Measurements from ENCODE around the gene ERF.
A peak's percentile ranks its signal among the peaks of the same experiment; 100 is the strongest.

ERF gene

GRCh38 chr19:42253245-42254088 is 1.5 kb downstream of the ERF start:
- peak; percentile 50 for DNase-seq (ENCODE audit: low read depth)

DNA sequence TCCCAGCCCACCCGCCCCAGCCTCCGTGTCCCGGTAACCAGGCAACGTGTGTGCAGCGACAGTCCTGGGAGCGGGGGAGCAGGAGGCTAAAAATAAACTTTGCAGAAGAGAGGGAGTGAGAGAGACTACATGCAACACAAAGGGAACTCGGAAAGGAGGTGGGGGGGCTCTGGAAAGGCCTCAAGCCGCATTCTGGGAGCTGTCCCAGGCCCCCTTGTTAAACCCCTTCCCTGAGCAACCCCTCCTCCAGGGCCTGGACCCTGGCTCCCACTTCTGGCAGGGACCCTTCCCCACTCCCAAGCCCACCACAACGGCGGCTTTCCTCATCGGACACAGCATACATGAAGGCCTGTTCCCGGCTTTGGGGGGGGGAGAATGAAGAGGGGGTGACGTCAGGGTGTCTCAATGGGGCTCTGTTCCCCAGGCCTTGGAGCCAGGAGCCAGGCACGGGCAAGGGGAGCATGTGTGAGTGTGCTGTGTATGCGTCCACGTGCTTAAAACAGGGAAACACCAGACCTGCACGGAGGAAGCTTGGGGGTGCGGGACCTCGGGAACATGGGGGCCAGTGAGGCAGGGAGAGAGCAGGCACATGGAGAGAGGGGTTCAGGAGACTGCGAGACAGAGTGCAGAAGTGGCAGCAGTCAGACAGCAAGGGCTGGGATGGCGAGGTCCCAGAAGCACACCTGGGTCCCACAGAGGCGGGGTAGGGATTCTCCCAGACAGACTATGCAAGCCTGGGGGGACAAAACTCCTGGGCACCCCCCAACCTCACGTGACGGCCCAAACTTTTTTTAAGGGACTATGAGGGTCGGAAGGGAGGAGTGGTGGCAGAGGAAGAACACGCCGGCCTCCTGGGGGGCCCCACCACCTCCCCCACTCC is 2.3 kb downstream of the ERF start:
- DNase-seq (ENCODE audit: low read depth): no peak

- DNase-seq (ENCODE audit: low read depth): no peak
Measured at GRCh38 chr19:42251572-42252358, 3.2 kb downstream of the ERF start.

GRCh38 chr19:42250666-42251531 is 4.0 kb downstream of the ERF start:
- DNase-seq (ENCODE audit: low read depth): no peak

- DNase-seq (ENCODE audit: low read depth): no peak
Measured at GRCh38 chr19:42250183-42250665, 4.7 kb downstream of the ERF start.

DNA sequence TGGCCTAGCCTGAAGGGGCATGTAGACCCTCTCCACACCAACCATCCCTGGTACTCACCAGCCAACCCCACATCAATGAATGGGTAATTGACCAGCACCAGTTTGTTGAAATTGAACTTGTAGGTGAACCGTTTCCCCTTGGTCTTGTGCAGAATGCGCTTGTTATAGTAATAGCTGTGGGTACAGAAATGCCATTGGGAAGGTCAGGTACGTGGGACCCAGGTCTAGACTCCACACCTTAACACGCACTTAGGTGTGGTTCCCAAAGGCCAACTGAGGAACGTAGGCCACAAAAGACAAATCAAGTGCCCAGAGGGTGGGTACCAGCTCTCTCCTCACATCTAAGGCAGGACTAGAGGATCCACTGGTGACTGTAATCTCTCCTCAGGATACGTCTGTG is 5.2 kb downstream of the ERF start:
- no peak for DNase-seq (ENCODE audit: low read depth)

- DNase-seq (ENCODE audit: low read depth): no peak
Measured at GRCh38 chr19:42249149-42249750, 5.7 kb downstream of the ERF start.

DNA sequence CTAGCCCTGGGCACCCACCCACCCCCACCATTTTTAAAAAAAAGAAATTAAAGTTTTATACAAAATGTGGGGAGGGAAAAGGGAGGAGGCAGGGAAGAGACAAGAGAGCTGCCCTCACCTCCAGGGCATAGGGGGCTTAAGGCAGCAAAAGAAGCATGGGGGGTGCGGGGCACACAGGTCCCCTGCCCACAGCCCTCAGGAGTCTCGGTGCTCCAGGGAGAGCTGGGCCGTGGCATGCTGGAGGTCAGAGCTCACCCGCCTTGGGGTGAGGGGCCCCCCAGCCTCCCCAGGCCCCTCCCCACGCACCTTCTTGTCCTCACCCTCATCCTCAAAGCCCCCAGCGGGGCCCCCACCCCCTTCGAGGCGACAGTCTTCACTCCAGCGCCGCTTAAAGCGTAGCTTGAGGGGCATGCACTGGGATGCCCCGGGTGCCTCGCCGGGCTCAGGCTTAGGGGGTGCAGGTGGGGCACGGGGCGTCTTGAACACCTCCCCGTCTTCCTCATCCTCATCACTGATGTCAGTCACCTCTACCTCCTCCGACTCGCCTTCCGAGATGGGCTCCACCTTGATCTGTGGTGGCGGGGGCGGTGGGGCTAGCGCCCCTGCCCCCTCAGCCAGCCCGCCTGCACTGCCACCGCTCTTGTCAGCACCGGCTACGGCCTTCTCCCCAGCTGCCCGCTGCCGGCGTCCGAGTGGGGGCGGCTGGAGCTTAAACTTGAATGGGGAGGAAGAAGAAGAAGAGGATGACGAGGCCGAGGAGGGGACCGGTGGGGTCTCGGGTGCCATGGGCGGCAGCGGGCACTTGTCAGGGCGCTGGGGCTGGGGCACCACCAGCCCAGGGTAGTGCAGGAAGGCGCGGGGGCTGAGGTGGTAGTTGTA is 6.4 kb downstream of the ERF start:
- DNase-seq (ENCODE audit: low read depth): no peak

GRCh38 chr19:42247640-42248199 is 7.2 kb downstream of the ERF start:
- DNase-seq (ENCODE audit: low read depth): no peak

- no peak for DNase-seq (ENCODE audit: low read depth)
Measured at GRCh38 chr19:42246922-42247639, 7.8 kb downstream of the ERF start.

DNA sequence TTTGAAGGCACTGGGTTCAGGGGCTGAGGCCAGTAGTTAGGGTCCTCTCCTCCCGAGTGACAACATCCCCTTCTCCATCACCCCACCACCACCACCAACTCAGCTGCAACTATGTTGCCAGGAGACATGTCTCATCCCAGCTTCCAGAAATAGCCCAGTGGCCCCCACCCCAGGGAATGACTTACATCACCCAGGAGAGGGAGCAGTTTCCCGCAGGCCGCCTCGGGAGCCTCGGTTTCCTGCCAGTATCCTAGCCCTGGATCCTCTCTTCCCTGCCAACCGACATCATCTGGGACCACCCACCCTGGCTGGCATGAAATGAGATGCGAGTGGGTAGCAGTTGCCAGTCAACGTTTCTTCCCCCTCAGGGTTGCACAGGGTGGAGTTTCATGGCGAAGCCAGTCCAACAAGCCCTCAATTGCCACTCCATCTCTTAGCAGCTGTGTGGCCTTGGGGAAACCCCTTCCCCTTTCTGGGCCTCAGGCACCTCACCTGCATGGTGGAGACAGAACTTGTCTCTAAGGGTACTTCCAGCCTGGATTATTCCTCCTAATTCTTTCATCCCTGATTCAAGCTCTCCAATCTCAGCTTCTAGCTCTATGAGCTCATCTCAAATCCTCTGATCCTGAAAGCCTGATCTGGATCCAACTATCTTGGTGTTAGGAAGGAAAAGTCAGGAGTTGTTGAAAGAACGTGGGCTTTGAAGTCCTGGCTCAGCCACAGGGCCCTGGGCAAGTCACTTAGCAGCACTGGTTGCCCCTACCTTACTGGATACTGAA is 8.6 kb downstream of the ERF start:
- no peak for DNase-seq (ENCODE audit: low read depth)

DNA sequence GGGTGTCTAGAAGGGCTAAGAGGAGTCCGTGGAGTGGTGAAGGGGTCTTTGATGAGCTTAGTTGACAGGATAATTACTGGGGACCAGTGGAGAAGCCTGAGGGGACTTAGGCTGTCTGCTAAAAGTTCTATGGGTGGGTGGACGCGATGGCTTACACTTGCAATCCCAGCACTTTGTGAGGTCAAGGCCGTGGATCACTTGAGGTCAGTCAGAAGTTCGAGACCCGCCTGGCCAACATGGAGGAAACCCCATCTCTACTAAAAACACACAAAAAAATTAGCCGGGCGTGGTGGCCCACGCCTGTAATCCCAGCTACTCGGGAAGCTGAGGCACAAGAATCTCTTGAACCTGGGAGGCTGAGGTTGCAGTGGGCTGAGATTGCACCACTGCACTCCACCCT is 9.7 kb downstream of the ERF start:
- DNase-seq (ENCODE audit: low read depth): no peak

- DNase-seq (ENCODE audit: low read depth): peak; percentile 86
Measured at GRCh38 chr19:42244347-42245220, 10.3 kb downstream of the ERF start.

DNA sequence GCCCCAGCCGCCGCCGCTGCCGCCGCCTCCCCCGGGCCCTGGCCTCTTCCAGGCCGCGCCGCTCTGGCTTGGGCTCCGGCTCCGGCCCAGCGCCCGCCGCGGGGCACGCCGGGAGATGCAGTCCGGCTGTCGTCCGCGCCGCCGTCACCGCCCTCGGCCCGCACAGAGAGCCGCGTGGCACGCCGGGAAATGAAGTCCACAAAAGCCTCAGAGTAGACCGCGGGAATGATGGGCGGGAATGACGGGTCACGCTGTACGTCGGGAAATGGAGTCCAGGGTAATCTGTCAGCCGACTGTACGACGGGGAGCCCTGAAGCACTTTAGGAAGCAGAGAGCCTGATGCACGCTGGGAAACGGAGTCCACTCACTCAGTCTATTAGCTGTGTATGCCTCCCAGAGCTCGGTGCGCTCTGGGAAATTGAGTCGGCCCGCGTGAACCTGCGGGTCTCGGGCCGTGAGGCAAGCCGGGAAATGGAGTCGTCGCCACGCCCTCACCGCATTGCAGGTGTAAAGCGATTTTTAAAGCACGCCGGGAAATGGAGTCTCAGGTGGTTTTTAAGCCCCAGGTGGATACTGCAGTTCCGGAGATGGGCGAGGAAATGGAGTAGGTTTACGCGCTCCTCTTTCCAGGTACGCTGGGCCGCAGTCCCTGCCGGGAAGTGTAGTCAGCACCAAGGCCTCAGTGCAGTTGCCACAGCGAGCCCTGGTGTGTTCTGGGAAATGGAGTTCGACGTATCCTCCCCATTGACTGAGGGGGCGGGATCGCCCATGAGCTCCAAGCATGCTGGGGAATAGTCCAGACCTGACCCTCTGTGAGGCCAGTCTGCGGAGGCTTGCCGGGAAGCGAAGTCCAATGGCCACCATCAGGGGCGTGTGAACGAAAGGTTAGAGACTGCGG is 12.2 kb downstream of the ERF start, which contains the start of gene GSK3A:
GSK3A (minus strand) TSS at position 91 of the 898 bp plus-strand sequence. CDS start 137 bp downstream, outside the sequence.
- peak; percentile 94 for DNase-seq (ENCODE audit: low read depth)

DNA sequence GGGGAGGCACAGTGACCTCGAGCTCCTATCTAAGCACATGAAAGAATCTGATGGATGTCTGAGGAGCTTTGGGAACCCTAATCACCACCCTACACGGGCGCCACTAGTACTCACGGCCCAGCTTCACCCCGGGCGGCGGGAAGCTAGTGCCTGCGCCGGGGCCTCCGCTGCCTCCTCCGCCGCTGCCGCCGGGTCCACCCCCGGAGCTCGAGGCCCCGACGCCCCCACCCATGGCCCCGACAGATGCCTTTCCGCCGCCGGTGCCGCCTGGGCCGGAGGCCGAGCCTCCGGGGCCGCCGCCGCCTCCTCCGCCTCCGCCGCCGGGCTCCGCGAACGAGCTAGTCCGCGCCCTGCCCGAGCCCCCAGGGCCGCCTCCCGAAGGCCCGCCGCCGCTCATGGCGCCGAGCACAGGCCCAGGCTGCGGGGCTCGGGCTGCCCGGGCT is 12.8 kb downstream of the ERF start:
- DNase-seq (ENCODE audit: low read depth): no peak

- DNase-seq (ENCODE audit: low read depth): no peak
Measured at GRCh38 chr19:42241279-42241678, 13.6 kb downstream of the ERF start.

Measured in stimulated activated CD8-positive, alpha-beta memory T cell treated with anti-CD3 and anti-CD28 coated beads, Interleukin-12 subunit alpha, Interleukin-12 subunit beta, amount 100 ng/mL, for 4 hours (primary cell).